ENCODE measurements around the gene PPP1R37. TPM values are rescaled to one million over a fixed set of nuclear protein-coding genes. Genes with fewer than 3 reads are reported as not detected.
A peak's percentile ranks its signal among the peaks of the same experiment; 100 is the strongest.

Gene PPP1R37
- total RNA-seq, 1 donor = 53.6 TPM

- peak; percentile 19 for DNase-seq (ENCODE audit: insufficient read length, low spot score, missing footprints)
- Histone ChIP-seq H3K79me2 (ENCODE audit: insufficient read depth, low read length) (peaks cover 2% of the 10 kb centered on the region), H3K27ac (ENCODE audit: low read depth, low read length) (peak overlapping the region; percentile 17), H2AFZ (ENCODE audit: low read length) (no peak overlapping the region), H3K27me3 (ENCODE audit: insufficient read depth, low read length) (no peaks in the 10 kb centered on the region), H3K4me2 (ENCODE audit: insufficient read depth, low read length) (no peak overlapping the region), H3K9me3 (ENCODE audit: low read depth, low read length) (no peaks in the 10 kb centered on the region), H3K36me3 (ENCODE audit: insufficient read depth, low read length) (no peaks in the 10 kb centered on the region), H4K20me1 (ENCODE audit: insufficient read depth, low read length) (no peaks in the 10 kb centered on the region), H3K4me1 (ENCODE audit: insufficient read depth, low read length) (peaks cover 18% of the 10 kb centered on the region), H3K4me3 (ENCODE audit: insufficient read depth, low read length) (no peak overlapping the region)
- no peak for TF ChIP-seq CTCF (IDR thresholded peaks at IDR 0.05; ENCODE audit: extremely low read depth, low read depth, low read length)
Observed at GRCh38 chr19:45172173-45172572, 79.2 kb downstream of the PPP1R37 start.

- Histone ChIP-seq H3K4me1 (ENCODE audit: insufficient read depth, low read length) (peaks cover 23% of the 10 kb centered on the region), H3K27me3 (ENCODE audit: insufficient read depth, low read length) (no peaks in the 10 kb centered on the region), H3K9me3 (ENCODE audit: low read depth, low read length) (no peaks in the 10 kb centered on the region), H3K27ac (ENCODE audit: low read depth, low read length) (peak overlapping the region; percentile 17), H4K20me1 (ENCODE audit: insufficient read depth, low read length) (no peaks in the 10 kb centered on the region), H3K4me2 (ENCODE audit: insufficient read depth, low read length) (no peak overlapping the region), H3K79me2 (ENCODE audit: insufficient read depth, low read length) (peaks cover 2% of the 10 kb centered on the region), H3K4me3 (ENCODE audit: insufficient read depth, low read length) (no peak overlapping the region), H3K36me3 (ENCODE audit: insufficient read depth, low read length) (no peaks in the 10 kb centered on the region), H2AFZ (ENCODE audit: low read length) (no peak overlapping the region)
- TF ChIP-seq CTCF (IDR thresholded peaks at IDR 0.05; ENCODE audit: extremely low read depth, low read depth, low read length) = no peak
- DNase-seq (ENCODE audit: insufficient read length, low spot score, missing footprints) = peak; percentile 19
Observed at GRCh38 chr19:45172611-45173208, 79.7 kb downstream of the PPP1R37 start.

- H4K20me1 ChIP-seq (ENCODE audit: insufficient read depth, low read length) = no peaks in the 10 kb centered on the region
- H3K27me3 ChIP-seq (ENCODE audit: insufficient read depth, low read length) = no peaks in the 10 kb centered on the region
- no peaks in the 10 kb centered on the region for H3K36me3 ChIP-seq (ENCODE audit: insufficient read depth, low read length)
- H2AFZ ChIP-seq (ENCODE audit: low read length) = peak overlapping the region; percentile 65
- TF ChIP-seq CTCF (IDR thresholded peaks at IDR 0.05; ENCODE audit: extremely low read depth, low read depth, low read length) = no peak
- H3K4me2 ChIP-seq (ENCODE audit: insufficient read depth, low read length) = peak overlapping the region; percentile 61
- H3K4me1 ChIP-seq (ENCODE audit: insufficient read depth, low read length) = peaks cover 23% of the 10 kb centered on the region
- peak; percentile 97 for DNase-seq (ENCODE audit: insufficient read length, low spot score, missing footprints)
- peaks cover 2% of the 10 kb centered on the region for H3K79me2 ChIP-seq (ENCODE audit: insufficient read depth, low read length)
- H3K9me3 ChIP-seq (ENCODE audit: low read depth, low read length) = no peaks in the 10 kb centered on the region
- peak overlapping the region; percentile 13 for H3K4me3 ChIP-seq (ENCODE audit: insufficient read depth, low read length)
- peak overlapping the region; percentile 98 for H3K27ac ChIP-seq (ENCODE audit: low read depth, low read length)
Observed at GRCh38 chr19:45173816-45174215, 80.8 kb downstream of the PPP1R37 start.

GRCh38 chr19:45175515-45176345, 82.8 kb downstream of the PPP1R37 start:
- Histone ChIP-seq H2AFZ (ENCODE audit: low read length) (no peak overlapping the region), H3K27ac (ENCODE audit: low read depth, low read length) (peak overlapping the region; percentile 68), H3K4me3 (ENCODE audit: insufficient read depth, low read length) (no peak overlapping the region), H3K4me1 (ENCODE audit: insufficient read depth, low read length) (peaks cover 32% of the 10 kb centered on the region), H3K36me3 (ENCODE audit: insufficient read depth, low read length) (no peaks in the 10 kb centered on the region), H3K9me3 (ENCODE audit: low read depth, low read length) (no peaks in the 10 kb centered on the region), H3K4me2 (ENCODE audit: insufficient read depth, low read length) (no peak overlapping the region), H3K79me2 (ENCODE audit: insufficient read depth, low read length) (peaks cover 20% of the 10 kb centered on the region), H4K20me1 (ENCODE audit: insufficient read depth, low read length) (no peaks in the 10 kb centered on the region), H3K27me3 (ENCODE audit: insufficient read depth, low read length) (no peaks in the 10 kb centered on the region)
- DNase-seq (ENCODE audit: insufficient read length, low spot score, missing footprints) = peak; percentile 58
- no peak for TF ChIP-seq CTCF (IDR thresholded peaks at IDR 0.05; ENCODE audit: extremely low read depth, low read depth, low read length)

All from osteoblast (primary cell).